HG02678 (cell line): ENCODE results near the gene AVPI1.
A peak's percentile ranks its signal among the peaks of the same experiment; 100 is the strongest.

ENCODE experiments used
- ATAC-seq: cut with Tn5 transposase; IDR thresholded peaks from one replicate; pipeline ENCODE4 v1.9.1; 2021; ENCODE audit warnings: mild to moderate bottlenecking, moderate library complexity; ENCODE audit not compliant: unreplicated experiment

Gene AVPI1, protein sequence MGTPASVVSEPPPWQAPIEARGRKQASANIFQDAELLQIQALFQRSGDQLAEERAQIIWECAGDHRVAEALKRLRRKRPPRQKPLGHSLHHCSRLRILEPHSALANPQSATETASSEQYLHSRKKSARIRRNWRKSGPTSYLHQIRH

DNA sequence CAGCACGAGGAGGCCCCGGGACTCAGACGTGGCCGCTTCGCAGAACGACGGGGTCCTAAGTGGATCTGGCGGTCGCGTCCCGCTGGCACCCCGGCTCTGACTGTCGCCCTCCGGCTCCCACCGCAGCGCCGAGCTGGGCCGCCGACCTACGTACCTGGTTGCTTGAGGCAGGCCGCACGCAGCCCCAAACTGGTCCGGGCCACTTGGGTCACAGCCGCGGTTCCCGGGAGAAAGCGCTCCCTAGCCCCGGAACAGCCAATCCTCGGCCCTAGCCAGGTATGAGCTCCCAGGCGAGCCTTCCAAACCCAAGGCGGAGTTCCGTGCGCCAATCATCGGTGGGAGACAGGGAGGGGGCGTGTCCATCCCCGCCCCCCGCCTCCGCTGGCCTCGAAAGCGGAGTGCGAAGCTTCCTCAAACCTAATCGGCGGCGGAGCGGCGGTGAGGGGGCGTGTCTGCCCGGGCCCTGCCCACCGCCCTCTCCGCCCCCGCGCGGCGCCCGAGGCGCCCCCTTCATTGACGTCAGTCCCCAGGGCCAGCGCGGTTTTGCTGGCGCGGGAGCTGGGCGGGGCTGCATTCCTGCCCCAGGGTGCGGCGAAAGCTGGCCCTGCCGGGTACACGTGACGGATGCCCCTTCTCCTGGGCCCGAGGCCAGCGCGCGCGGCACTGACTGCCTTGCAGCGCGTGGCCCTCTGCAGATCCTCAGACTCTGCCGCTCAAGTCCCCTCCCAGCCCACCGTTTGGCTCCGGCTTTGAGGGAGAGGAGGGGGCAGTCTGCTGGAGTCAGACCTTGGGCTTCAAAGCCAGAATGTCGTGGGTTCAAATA is at the start of gene AVPI1:
Gene AVPI1, minus strand, starts transcription at position 280 of the 823 bp plus-strand sequence. CDS start 7,336 bp downstream, outside the sequence.
- peak; percentile 94 for ATAC-seq

DNA sequence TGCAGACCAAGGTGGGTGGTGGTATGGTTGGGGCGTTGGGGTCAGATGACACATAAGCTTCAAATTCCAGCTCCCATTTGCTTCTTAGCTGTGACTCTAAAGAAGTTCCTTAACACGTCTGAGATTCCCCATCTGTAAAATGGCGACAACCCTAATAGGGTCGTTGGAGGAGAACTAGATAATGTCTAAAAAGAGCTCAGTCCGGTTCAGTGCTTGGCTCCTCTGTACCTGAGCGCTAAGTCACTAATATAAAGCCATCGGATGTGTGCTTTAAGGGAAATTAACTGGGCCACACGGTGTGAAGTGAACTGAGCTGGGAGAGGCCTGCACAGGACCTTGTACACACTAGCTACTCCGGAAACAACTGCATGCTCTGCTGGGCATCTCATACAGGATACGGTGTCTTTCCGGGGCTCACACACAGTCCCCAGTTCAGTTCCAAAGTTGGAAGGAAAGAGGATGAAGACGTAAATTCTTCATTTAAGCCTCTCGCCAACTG is 49.4 kb upstream of the AVPI1 start:
- ATAC-seq: peak; percentile 7

- ATAC-seq: no peak
These were observed 47.0 kb upstream of the AVPI1 start for GRCh38 chr10:97734021-97734420.

DNA sequence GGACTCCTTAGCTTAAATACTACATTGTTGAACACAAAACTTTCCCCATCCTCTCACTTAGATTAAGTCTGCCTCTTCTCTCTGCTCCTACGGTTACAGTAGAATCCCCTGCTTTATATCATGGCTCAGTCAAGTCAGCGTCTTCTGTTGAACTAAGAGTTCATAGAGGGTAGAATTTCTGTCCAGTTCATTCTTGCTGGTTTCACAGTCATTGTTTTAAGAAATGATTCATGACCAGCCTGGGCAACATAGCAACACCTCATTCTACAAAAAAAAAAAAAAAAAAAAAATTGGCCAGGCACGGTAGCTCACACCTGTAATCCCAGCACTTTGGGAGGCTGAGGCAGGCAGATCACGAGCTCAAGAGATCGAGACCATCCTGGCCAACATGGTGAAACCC is 46.2 kb upstream of the AVPI1 start:
- ATAC-seq: no peak

DNA sequence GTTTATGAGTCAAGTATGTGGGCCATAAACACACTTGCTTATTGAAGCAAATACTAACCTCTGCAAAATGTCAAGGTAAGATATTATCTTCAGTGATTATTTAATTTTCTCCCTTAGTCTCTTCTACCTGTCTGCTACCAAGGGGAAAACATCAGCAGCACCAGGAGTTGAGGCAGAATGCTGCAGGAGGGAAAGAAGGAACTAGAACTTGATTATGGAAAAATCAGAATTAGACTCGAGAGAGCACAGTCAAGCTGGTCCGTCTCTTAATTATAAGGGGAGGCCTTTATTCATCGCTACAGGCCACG is 45.0 kb upstream of the AVPI1 start:
- ATAC-seq: no peak

- ATAC-seq: no peak
These were observed 44.5 kb upstream of the AVPI1 start for GRCh38 chr10:97731346-97732051.

- no peak for ATAC-seq
These were observed 42.0 kb upstream of the AVPI1 start for GRCh38 chr10:97729014-97729413.

GRCh38 chr10:97726636-97727178 is 39.7 kb upstream of the AVPI1 start:
- ATAC-seq: no peak

DNA sequence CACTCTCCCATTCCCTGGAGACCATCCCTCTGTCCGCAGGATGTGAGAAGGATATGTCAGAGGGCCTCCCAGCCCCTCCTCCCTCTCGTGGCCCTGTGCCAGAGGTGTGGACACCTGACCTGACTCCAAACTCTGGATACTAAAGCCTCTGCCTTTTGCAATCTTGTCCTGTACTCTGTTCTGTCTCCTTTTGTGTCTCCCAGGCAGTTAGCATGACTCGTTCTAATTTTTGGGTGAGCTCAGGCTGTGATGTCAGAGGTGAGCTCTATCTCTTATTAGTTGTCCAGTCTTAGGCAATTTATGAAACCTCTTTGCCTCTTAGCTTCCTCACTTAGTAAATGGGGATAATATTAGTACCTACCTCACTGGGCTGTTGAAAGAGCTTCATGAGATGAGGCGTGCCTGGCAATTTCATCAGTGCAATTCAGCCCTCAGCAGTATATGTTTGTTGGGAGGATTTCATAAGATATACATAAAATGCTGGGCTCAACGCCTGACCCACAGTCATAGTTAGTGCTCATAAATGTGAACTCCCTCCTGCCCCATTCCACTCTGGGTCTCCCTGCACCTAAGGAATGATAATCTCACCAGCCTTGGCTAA is 37.4 kb upstream of the AVPI1 start:
- no peak for ATAC-seq

DNA sequence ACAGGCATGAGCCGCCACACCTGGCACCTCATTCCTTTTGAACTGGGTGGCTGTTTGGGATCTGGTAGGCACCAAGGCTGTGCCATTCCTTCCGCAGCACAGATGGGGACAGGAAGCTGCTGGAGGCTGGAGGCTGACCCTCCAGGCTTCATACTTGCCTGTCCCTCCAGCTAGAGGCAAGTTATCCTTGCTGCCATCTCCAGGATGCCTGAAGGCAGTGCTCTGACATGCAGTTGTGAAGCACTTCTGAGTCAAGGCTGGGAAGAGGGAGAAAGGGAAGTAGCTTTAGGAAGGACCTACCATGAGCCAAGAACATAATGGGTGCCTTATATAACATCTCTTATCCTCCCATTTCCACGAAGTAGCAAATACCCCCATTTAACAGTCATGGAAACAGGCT is 36.0 kb upstream of the AVPI1 start:
- no peak for ATAC-seq

DNA sequence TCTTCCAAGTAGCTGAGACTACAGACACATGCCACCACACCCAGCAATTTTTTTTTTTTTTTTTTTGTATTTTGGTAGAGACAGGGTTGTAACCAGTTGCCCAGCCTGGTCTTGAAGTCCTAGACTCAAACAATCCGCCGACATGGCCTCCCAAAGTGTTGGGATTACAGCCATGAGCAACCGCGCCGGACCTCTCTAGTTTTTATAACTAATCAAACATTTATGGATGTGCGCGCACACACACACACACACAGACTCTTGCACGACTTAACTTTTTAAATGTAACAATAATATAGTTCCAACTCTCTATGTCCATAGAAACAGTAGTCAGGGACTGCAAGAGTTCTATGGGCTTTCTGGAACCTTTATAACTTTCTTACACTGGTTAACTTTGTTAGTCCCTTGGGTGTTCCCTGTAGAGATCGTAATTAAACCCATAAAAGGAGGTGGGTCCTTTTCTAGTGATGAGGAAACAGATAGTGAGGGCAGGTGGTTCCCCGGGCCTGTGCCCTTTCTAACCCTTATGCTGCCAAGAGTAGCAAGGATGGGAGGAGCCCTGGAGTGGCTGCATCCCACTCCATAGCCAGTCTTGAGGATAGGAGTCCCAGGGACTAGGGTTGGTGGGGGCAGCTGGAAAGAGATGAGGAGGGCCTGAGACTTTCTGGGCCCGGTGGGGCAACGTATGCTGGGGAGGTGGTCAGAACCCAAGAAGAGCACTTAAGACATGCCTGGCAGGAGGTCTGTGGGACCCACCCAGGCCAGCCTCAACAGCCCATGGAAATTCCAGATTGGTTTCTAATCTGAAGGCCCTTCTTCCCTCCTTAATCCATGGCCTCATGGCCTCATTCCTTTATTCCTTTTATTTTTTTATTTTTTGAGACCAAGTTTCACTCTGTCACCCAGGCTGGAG is 35.1 kb upstream of the AVPI1 start:
- no peak for ATAC-seq

DNA sequence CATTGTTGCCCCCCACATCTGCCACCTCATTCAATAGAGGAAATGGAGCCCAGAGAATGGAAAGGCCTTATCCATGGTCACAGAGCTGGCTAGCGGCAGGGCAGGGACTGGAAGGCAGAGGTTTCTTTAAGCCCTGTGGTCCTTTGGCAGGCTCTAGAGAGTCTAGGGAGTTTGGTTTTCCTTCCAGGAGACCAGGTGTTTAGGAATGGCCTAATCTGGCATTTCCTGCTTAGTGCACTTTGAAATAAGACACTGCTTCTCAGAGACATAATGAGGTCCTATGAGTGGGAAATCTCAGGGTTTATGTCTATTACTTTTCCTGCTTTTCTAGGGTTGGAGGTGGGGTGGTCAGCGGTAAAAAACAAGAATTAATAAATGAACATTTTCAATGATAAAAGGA is 32.6 kb upstream of the AVPI1 start:
- ATAC-seq: no peak

DNA sequence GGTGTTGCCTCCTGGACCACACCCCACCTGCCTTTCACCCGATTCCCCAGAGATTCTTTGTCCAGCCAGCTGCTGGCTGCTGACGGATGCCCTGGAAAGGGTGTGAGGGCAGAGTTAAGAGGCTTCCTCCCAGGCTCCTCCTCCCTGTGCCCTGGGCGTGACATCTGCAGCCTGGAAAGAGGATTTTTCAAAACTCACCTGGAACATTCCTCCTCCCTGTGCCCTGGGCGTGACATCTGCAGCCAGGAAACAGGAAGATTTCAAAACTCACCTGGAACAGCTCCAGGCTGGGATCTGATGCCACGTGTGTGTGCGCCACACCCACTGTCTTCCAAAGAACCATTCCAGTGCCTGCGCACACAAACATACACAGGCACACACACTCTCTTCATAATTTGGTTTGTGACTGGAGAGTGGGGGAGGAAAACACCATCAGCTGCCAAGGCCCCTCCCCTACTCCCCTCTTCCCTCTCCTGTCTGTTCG is 31.7 kb upstream of the AVPI1 start:
- no peak for ATAC-seq

DNA sequence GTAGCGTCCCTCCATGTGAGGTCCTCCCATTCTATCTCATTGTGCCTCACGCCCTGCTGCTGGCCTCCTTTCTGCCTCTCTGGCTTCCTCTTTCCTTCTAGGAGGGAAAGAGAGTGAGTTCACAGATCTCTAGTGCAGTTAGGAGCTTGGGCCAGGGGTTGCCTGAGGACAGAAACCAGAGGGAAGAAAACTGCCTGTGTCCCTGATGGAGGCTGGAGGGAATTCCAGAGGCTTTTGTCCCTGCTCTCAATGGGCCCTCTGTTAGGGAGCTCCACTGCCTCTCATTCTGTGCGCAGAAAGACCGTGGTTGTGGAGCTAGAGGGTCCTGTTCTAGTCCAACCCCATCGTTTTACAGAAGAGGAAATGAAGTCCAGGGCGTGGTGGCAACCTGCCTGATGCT is 31.1 kb upstream of the AVPI1 start:
- ATAC-seq: no peak

DNA sequence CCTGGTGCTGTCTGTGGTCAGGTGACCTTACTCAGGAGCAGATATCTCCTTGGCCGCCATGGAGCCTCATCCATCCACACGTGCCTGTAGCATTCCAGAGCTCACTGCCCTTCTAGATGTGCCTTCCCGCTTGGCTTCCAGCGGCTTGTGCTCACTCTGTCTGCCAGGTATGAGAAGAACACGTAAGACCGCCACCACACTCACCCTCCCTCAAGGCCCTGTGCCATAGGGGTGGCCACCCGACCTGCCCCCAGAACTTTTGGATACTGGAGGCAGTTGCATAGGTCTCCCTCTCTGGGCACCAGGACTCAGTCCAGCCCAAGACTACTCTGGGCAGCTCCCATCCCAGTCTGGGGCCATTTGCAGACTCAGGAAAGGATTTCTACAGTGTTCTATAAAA is 30.6 kb upstream of the AVPI1 start:
- no peak for ATAC-seq

DNA sequence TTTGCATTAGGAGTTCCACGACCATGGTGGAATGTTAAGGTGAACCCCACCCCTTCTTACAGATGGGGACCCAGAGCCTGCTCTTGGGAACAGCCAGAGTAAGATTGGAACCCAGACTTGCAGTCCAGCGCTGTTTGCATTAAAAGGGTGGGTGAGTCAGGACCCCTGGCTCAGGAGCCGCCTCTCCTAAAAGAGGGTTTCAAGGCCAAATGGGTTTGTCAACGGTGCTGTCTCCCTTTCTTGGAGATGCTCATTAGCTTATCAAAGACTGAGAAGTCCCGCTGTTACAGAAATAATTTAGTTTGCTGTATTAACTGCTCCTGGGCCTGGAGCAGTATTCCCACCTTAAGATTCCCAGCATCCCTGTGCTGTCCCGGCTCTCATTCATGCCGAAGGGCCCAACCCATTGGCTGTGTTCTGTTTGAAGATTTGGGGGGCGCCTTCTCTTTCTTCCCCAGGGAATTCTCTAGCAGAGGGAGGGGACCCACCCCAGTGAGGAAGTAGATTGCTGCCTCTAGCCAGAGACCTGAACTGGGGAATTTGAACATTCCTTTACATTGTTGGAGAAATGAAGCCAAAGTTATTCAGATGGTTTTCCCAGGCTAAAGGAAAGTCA is 28.3 kb upstream of the AVPI1 start:
- ATAC-seq: no peak

DNA sequence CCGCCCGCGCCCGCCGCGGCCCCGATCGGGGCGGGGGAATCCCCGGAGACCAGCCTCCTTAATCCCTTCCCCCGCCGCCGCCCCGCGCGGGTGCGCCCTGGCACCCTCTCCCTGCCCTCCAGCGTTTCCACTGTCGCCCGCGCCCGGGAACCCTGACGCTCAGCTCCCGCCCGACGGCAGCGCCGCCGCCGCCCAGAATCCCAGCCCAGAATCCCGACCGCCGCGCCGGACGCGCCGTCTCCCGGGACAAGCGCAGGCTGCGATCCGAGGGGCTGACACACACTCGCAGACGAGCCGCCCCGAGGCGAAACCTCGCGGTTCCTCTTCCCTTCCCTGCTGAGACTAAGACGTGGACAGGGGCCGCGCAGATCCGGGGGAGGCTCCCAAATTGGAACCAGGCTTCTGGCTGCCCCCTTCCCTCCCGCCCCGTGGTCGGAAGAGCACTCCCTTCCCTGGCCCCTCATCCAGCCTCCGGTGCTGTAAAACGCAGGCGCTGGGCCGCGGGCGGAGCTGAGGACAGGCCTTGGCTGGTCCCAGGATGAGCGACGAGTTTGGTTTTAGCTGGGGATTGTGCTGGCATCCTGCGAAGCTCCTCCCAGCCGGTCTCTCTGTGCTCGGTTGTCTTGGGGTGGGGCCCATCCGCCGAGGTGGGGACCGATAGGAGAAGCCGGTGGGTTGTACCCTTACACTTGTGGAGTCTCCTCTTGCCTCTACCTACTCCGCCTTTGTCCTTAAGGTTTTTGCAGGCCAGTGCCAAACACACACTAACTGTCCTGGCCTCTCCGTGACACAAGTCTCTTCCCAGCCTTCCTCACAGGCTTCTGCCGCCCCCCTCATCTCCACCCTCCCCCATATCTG is 27.6 kb upstream of the AVPI1 start:
- ATAC-seq: peak; percentile 40

DNA sequence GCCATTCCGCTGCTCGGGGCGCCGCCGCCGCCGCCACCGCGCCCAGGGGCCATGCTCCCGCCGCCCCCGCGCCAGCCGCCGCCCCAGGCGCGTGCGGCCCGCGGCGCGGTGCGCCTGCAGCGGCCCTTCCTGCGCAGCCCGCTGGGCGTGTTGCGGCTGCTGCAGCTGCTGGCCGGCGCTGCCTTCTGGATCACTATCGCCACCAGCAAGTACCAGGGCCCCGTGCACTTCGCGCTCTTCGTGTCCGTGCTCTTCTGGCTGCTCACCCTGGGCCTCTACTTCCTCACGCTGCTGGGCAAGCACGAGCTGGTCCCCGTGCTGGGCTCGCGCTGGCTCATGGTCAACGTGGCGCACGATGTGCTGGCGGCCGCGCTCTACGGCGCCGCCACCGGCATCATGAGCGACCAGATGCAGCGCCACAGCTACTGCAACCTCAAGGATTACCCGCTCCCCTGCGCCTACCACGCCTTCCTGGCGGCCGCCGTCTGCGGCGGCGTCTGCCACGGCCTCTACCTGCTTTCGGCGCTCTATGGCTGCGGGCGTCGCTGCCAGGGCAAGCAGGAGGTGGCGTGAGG is 26.9 kb upstream of the AVPI1 start:
- peak; percentile 78 for ATAC-seq
